ENCODE data around the gene RACGAP1.

Gene RACGAP1

DNA sequence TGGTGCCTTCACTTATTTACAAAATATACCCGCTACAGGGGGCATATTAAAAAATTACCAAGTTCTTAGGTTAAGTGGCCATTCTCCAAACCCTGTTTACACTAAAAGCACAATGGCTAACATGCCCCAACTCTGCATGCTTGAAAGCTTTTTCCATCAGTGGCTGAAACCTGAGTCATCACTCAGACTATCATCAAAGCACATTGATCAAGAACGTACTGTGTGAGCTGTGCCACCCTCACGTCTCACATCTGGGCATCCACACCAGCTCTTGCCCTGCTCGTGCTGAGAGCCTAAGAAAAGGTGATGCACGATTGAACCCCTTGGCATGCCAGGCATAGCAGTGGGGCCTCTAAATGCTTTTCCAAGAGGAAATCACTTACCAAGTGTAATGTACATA, 39.3 kb downstream of the RACGAP1 start:
- no peak for DNase-seq

GRCh38 chr12:49984476-49985359, 40.6 kb downstream of the RACGAP1 start:
- DNase-seq: no peak

DNA sequence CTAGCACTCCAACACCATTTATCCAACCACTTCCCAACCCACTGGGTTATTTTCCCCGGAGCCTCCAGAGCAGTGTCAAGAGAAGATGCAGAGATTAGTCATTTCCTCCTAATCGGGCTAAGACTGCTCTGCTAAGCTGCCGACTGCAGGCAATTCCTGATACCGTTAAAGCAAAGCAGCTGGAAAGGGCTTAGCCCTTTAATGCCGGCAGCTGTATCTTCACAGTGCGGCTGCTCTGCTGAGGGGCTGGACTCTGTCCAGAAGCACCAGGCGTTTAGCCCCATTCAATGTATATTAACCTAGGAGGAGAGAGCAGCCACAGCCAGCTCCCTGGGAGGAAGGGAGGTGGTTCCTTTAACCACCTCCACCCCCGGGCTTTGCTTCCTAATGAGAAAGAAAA, 41.4 kb downstream of the RACGAP1 start:
- no peak for DNase-seq

GRCh38 chr12:49982246-49983087, 42.8 kb downstream of the RACGAP1 start:
- DNase-seq: no peak

DNA sequence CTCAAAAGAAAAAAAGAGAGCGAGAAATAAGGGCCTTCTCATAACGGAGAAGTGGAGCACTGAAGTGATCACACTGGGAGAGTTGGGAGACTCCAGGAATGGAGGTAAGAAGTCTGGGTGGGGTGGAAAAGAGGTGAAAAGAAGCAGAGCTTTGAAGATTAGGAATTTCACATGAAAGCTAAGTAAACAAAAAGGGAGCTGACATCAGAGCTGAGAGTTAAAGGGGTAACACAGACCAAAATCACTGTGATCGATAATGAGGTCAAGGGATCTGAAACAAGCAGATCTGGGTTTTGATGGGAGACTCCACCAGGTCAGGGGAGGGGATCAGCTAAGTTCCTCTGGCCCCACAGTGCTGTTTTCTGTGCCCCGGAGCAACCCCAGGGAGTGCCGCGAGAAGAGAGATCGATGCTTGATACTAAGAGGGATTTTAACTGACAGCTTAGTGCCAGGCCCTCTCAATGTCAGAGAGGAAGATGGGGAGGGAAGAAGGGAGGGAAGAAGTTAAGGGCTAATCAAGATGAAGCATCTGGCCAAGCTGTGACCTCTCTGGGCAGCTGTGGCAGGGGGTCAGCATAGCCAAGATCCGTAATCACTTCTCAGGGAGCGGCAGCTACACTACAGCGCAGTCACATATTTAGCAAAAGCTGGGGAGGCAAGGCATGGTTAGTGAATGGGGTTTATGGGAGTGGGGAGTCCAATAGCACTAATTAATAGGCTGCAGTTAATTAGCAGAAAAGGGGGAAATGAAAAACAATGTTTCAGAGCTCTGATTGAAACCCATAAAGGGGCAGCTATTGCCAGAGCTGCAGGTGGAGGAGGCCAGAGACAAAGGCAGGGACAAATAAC, 44.6 kb downstream of the RACGAP1 start:
- no peak for DNase-seq

GRCh38 chr12:49979791-49980190, 45.5 kb downstream of the RACGAP1 start:
- DNase-seq: no peak

GRCh38 chr12:49979016-49979586, 46.2 kb downstream of the RACGAP1 start:
- peak in 6 of 14 donors; percentile 35 to 74 (median 64) for DNase-seq

- no peak for DNase-seq
Observed at GRCh38 chr12:49978125-49978524, 47.2 kb downstream of the RACGAP1 start.

DNA sequence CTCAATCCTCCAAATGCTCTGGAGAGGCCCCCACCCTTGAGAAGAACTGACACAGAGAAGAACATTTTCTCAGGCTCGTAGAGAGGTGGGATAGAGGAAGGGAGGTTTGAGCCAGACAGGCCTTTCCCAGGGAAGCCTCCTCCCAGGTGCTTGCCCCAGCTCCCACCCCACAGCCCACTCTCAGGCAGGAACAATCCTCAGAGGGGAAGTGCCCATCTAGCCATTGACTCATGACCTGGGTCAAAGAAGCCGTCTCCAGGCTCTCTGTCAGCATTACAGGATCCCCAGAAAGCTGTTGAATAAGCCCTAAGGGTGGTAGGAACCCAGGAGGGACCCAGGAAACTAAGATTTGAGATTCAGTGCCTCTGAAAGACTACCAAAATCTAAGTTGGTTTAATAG, 48.7 kb downstream of the RACGAP1 start:
- no peak for DNase-seq

DNA sequence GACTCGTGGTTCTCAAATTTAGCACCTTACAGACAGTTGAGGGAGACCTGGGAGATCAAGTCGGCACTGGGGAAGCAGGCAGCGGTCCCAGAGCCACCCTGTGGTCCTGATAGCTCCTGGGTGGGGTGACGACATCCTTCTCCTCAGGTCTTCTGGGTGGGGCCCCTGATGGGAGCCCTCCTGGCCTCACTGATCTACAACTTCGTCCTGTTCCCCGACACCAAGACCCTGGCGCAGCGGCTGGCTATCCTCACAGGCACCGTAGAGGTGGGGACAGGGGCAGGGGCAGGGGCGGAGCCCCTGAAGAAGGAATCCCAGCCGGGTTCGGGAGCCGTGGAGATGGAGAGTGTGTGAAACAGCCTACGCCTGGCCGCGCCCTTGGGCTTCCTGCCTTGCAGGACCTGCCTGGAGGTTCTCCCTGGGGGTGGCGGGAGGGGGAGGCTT, 50.0 kb downstream of the RACGAP1 start:
- DNase-seq: no peak

GRCh38 chr12:49974677-49975317, 50.5 kb downstream of the RACGAP1 start:
- DNase-seq: peak in 8 of 14 donors; percentile 44 to 78 (median 60)

DNA sequence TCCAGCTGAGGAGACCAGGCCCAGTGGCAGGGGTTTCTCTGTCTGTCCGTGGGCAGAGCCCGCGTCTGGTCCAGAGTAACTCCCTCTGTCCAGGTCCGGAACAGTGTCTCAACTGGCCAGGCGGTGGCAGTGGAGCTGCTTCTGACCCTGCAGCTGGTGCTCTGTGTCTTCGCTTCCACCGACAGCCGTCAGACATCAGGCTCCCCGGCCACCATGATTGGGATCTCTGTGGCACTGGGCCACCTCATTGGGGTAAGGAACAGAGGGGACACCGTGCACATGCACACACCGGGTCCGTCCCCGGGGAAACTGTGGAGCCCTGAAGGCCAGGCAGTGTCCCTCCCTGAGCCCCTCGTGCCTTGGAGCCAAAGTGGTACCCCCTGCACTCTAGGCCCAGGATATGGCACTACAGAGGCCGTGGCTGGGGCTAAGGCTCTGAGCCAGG, 51.0 kb downstream of the RACGAP1 start:
- DNase-seq: peak in 12 of 14 donors; percentile 7 to 78 (median 58)

- DNase-seq: no peak
Observed at GRCh38 chr12:49973361-49973830, 51.9 kb downstream of the RACGAP1 start.

DNA sequence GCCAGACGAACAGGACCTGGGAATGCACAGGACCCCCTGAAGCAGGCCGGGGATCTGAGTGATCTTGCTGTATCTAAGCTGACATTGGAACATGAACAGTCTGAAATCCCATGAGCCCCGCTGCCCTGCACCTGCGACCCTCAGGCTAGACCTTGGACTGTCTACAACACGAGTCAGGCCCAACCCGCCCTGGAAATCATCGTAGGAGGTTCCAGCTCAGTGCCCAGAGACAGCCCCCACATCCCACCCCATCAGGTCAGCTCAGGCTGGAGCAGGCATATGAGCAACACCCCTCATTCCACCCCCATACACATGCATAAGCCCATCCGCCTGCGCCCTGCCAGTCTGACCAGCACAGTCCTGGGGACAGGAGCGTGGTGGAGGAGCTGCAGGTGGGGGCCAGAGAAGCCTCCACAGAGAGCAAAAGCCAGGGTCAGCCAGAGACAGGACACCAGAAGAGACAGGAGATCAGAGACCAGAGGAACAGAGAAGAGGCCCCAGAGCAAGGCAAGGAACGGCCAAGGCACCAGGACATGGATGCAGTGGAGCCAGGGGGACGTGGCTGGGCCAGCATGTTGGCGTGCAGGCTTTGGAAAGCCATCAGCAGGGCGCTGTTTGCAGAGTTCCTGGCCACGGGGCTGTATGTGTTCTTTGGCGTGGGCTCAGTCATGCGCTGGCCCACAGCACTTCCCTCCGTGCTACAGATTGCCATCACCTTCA, 52.5 kb downstream of the RACGAP1 start, which contains the start of gene AQP6:
Gene AQP6, plus strand, starts transcription at position 307 of the 720 bp plus-strand sequence. Its CDS starts 227 bp downstream, at position 534.
- no peak for DNase-seq

GRCh38 chr12:49972129-49972528, 53.2 kb downstream of the RACGAP1 start:
- peak in 1 of 14 donors; percentile 23 for DNase-seq

DNA sequence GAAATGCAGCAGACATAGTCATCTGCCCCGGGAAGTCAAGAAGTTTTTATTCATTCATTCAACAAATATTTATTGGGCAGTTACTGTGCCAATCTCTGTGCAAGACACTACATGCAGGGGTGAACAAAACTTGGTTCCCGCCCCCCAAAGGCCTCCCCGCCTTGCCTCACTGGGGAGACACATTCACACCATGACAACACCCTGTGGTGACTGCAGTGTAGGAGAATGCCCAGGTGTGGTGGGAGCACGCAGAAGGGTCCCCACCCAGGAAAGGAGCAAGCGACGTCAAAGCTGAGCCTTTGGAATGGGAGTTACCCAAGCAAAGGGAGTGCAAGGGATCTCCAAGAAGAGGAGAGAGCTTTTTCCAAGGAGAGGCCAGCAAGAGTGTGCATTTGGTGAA, 54.2 kb downstream of the RACGAP1 start:
- DNase-seq: no peak

- DNase-seq: no peak
Observed at GRCh38 chr12:49970658-49971057, 54.6 kb downstream of the RACGAP1 start.

GRCh38 chr12:49969651-49970429, 55.5 kb downstream of the RACGAP1 start:
- peak in 3 of 14 donors; percentile 21 to 36 (median 34) for DNase-seq

DNA sequence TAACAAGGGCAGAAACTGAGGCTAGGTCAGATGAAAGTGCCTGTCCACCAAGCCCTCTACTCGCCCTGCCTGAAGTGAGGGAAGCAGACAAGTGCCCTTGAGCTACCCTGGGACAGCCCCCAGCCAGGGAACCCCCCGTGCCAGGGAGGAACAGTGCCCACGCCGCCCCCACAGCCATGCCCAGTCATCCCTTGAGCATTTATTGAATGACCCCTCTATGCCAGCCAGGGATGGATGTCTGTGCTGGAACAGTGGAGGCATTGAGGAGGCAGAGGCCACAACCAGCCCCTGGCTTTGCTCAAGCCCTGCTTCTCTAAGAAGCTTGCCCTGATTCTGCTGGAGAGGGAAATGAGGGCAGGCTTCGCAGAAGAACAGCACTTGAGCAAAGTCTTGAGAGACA, 56.3 kb downstream of the RACGAP1 start:
- peak in 11 of 14 donors; percentile 33 to 86 (median 61) for DNase-seq
